Measurements from ENCODE around the gene SF3B2. TPM values are rescaled to one million over a fixed set of nuclear protein-coding genes. Genes with fewer than 3 reads are reported as not detected.

The SF3B2 gene
- total and polyA plus RNA-seq, 8 donors = 64.4 to 118 (median 83.3) TPM

DNA sequence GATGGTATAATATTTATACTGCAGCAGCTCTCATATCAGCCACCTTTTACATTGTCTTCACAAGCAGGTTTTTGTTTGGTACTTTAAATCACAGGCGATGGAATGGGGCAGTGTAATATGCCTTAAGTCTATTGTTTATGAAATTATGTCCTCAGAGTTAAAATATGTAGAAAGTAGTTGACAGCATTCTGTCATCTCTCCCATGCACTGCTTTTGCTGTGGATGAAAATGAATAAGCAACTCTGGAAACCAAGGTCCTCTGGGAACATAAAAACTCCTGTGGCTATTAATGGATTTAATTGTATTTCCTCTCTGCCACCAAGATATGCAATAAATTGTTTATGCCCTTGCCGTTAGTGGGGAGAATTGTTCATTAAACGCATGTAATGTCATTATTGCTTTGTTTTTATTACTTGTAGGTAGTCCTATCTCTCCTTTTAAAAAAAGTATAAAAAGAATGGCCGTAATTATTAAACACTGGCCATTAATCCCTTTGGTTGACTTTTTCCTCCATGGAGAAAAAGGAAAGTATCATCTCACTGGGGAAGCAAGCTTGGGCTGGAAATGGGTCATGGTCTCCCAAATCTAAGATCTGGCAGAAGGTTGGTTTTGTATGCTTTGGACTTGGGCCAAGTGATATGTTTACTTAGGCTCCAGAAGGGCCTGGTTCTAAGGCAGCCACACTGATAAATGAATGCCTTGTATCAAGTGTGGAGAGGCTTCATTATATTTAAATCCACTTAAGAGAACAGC is 31.0 kb downstream of the SF3B2 start:
- Histone ChIP-seq H3K9me3 (no peaks in the 10 kb centered on the region), H3K27me3 (no peaks in the 10 kb centered on the region), H3K4me1 (peaks cover 34 to 51% (median 43%) of the 10 kb centered on the region in 3 donors)

DNA sequence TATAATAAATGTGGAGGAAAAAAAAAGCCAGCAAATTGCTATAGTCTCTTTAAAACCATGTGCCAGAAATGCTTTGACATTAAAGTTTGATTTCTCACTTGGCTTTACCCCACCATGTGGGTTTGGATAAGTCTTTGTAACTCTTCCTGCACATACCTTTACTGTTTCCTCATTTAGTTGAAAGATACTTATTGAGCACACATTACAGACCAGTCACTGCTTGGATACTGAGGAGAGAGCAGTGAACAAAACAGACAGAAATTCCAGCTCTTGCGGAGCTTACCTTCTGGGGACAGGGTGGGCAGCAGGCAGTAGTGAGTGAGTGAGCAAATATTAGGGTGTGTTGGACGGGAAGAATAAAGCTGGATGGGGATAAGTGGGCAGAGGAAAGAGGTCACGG is 31.6 kb downstream of the SF3B2 start:
- Histone ChIP-seq H3K4me3 (no peak overlapping the region), H3K9me3 (no peaks in the 10 kb centered on the region), H3K27ac (peak overlapping the region in 2 of 4 donors; percentile 27 to 53), H3K4me1 (peaks cover 37 to 51% (median 43%) of the 10 kb centered on the region in 3 donors), H3K36me3 (no peaks in the 10 kb centered on the region), H3K27me3 (no peaks in the 10 kb centered on the region)
- no peak for DNase-seq
- WGBS, 2 donors = 73 to 81% methylated on average over 3 of the region's 3 CpGs
- TF ChIP-seq, protein P1, sequence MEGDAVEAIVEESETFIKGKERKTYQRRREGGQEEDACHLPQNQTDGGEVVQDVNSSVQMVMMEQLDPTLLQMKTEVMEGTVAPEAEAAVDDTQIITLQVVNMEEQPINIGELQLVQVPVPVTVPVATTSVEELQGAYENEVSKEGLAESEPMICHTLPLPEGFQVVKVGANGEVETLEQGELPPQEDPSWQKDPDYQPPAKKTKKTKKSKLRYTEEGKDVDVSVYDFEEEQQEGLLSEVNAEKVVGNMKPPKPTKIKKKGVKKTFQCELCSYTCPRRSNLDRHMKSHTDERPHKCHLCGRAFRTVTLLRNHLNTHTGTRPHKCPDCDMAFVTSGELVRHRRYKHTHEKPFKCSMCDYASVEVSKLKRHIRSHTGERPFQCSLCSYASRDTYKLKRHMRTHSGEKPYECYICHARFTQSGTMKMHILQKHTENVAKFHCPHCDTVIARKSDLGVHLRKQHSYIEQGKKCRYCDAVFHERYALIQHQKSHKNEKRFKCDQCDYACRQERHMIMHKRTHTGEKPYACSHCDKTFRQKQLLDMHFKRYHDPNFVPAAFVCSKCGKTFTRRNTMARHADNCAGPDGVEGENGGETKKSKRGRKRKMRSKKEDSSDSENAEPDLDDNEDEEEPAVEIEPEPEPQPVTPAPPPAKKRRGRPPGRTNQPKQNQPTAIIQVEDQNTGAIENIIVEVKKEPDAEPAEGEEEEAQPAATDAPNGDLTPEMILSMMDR (IDR thresholded peaks at IDR 0.05) = no peak
- intact Hi-C loops (cut with DNase I) = no loop called here
- no peak for ATAC-seq
- no peak for FAIRE-seq

More for the DNA sequence above, 31.0 kb downstream of the SF3B2 start:
- TF ChIP-seq, protein P1 (IDR thresholded peaks at IDR 0.05) = no peak
- Histone ChIP-seq H3K36me3 (no peaks in the 10 kb centered on the region), H3K4me3 (no peak overlapping the region), H3K27ac (peak overlapping the region in 2 of 4 donors; percentile 27 to 53)
- ATAC-seq = peak; percentile 54 to 83 (median 73)
- no peak for FAIRE-seq
- intact Hi-C loops (cut with DNase I) = no loop called here
- WGBS, 2 donors = 29 to 30% methylated on average over 4 of the region's 4 CpGs
- peak in 3 of 6 donors; percentile 48 to 52 (median 51) for DNase-seq

DNA sequence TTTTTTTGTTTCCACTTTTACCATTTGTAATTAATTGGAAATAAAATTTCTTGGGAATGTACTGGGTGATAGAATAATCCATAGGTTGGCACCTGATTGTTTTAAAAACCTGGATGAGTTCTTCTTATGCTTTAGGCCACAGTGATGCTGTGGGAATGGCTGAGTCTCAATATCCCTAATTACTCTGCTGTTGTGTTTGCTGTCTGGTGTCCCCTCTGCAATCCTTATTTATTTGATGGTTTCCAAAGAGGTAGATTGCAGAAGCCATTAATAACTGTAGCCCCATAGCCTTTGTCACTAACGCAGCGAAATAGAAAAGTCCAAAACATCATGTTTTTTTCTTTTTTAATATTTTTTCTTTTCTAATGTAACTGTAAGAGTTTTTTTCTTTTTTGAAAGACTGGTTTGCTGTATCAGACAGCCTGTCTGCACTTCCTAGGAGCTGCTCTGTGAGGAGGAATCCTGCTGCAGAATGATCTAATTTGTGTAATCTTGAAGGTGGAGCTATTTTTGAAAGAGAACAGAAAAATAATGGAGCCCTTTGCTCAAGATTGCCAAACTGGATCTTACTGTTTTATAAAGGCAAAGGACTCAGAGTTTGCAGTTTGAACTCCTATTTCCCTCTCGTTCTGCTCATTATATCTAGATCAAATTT is 32.8 kb downstream of the SF3B2 start:
- no peak overlapping the region for H3K27ac ChIP-seq
- H3K4me3 ChIP-seq = no peak overlapping the region
- no peak for DNase-seq
- intact Hi-C loops (cut with DNase I) = no loop called here
- no peak for ATAC-seq
- WGBS, 2 donors = 71 to 77% methylated on average over 3 of the region's 3 CpGs
- no peaks in the 10 kb centered on the region for H3K27me3 ChIP-seq
- H3K9me3 ChIP-seq = no peaks in the 10 kb centered on the region
- TF ChIP-seq, protein P1 (IDR thresholded peaks at IDR 0.05) = no peak
- H3K4me1 ChIP-seq = peaks cover 37 to 51% (median 43%) of the 10 kb centered on the region in 3 donors
- no peaks in the 10 kb centered on the region for H3K36me3 ChIP-seq
- no peak for FAIRE-seq

DNA sequence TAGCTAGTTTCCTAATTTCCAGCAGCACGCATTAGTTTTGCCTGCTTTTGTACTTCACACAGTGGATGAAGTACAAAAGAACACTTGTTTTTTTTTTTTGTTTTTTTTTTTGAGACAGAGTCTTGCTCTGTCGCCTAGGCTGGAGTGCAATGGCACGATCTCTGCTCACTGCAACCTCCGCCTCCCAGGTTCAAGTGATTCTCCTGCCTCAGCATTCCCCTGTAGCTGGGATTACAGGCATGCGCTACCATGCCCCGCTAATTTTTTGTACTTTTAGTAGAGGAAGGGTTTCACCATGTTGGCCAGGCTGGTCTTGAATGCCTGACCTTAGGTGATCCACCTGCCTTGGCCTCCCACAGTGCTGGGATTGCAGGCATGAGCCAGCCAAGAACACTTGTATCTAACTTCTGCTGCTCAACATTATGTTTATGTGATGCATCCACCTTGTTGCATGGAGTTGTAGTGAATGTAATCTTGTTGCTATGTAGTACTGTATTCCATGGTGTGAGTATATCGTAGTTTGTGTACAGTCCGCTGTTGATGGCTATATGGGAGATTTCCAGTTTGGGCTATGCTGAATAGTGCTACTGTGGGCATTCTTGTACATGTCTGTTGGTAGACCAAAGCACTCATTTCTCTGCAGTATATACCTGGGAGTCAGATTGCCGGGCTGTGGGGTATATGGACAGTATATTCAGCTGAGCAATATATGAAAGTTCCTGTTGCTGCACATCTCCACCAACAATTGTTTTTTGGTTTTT is 35.2 kb downstream of the SF3B2 start:
- Histone ChIP-seq H3K4me1 (peaks cover 29 to 33% (median 33%) of the 10 kb centered on the region in 3 donors), H3K27ac (no peak overlapping the region), H3K27me3 (no peaks in the 10 kb centered on the region), H3K4me3 (no peak overlapping the region), H3K9me3 (no peaks in the 10 kb centered on the region), H3K36me3 (no peaks in the 10 kb centered on the region)
- ATAC-seq = no peak
- no peak for DNase-seq
- TF ChIP-seq, protein P1 (IDR thresholded peaks at IDR 0.05) = no peak
- no peak for FAIRE-seq
- intact Hi-C loops (cut with DNase I) = no loop called here
- WGBS, 2 donors = 88 to 89% methylated on average over 9 of the region's 9 CpGs
